Right forelimb (tissue), 1 donor: ENCODE data around the gene PAK5.

ENCODE experiments used
- DNase-seq: peaks from one replicate; pipeline ENCODE4 v3.0.0-alpha.2; 2018

PAK5 gene

DNA sequence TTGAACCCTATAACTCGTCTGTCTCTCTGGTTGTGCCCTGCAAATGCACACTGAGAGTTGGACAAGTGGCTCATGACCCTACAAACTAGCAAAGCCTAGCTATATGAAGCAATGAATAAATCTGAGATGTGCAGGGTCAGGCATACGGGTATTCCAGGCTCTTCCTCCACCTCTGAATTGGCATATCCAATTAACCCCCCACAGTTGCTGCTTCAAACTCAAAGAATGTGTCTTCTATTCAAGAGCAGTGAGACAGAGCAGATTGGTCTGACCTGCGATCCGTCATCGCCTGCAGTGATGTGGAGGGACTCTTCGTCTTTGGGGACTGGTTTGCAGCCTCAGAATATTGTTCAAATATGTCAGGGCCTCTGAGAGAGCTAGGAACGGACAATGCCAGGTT, 264.7 kb downstream of the PAK5 start:
- DNase-seq: no peak

DNA sequence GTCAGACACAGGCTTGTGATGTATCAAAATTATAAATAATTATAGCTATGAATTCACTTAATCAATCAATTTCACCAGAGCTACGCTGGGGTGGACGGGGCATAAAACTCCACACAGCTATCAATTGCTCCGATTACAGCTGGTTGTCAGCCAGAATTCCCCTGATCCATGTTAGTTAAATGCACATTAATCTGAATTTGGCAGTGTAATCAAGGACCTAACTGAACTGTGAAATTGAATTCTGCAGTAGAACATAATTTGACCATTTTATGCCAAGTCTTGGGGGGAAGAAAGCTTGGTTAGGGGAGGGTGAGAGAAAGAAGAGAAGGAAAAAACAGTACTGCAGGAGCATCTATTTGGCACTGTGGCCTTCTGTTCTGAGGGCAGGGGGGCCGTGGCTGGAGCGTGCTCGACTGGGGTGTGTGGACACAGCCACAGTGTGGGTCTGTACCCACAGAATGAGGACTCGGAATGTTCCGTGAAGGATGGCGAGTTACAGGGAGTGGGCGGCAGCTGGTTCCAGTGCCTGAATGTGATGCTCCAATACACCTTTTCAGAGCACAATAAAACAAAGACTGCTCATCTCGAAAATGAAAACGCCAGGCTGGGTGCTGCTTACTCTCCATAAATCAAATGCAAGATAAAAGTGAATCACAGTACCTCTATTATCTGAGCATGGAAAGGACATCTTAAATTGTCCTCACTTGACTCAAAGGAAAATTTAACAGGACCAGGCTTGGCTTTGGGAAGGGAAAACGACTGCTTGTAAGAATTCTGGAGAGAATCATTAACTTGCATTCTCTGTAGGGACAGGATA, 265.3 kb downstream of the PAK5 start:
- DNase-seq: no peak

DNA sequence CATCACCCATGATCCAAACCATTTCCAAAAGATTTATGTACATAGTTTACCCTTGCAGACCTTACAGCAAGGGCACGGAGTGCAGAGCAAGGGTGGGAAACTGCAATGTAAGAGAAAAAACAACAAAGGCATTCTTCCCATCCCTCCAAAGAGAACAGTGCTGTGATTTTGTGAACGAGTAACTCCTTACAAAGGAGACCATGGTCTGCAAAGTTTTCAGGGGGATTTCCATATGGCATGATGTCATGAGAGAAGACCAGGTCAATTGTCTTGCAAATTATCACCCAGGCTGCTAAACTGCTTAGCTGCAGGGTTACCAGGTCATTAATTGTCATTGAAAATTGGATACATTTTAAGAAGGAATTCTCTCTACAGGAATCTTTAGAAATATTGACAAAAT, 266.2 kb downstream of the PAK5 start:
- no peak for DNase-seq

DNA sequence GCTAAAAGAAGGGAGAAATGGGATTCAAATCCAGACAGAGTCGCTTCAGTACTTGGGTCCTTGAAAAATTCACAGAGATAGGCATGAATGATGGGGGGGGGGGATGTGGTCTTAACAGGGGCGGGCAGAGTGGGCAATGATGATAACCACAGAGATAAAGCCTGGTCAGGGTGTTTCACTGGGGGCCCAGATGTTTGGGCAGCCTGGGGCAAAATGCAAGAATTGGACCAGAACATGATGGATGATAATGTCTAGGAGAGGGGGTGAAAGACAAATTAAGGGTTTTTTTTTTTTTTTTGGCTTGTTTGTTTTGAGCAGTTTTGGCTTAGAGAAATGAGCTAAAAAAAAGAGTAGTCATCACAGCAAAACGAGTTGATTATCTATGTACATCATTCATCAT, 267.1 kb downstream of the PAK5 start:
- DNase-seq: no peak

DNA sequence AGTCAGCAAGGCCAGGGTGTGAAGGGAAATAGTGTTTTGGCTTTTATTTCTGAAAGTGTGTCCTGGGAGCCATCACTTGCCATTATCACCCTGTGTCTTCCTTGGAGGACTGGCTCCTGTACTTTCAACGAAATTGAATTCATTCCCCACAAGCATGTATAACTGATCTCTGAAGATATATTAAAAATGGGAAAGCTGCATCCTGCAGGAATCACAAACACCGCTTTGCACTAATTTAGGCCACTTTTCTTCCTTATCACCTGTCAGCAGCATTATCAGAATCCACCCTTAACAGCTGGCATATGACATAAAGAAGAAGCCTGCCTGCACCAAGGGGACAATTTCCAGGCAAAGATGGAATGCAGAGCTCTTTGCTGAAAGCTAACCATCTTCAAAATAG, 268.3 kb downstream of the PAK5 start:
- no peak for DNase-seq

DNA sequence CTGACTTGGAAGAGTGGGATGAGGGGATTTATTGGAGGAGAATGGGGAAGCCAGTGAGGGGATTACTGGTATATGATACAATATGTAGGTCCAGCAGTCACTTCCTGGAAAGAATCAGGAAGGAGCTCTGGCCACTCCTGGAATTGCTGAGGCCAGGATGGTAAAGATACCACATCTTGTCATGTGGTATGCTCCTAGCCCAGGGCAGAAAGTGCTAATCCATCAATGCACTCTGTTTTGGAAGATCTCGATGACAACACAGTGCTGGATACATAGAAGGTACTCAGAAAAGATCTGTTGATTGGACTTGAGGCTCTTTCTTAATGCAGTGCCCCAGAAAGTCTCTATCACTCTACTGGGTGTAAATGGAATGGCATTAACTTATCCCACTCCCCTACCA, 271.9 kb downstream of the PAK5 start:
- no peak for DNase-seq

DNA sequence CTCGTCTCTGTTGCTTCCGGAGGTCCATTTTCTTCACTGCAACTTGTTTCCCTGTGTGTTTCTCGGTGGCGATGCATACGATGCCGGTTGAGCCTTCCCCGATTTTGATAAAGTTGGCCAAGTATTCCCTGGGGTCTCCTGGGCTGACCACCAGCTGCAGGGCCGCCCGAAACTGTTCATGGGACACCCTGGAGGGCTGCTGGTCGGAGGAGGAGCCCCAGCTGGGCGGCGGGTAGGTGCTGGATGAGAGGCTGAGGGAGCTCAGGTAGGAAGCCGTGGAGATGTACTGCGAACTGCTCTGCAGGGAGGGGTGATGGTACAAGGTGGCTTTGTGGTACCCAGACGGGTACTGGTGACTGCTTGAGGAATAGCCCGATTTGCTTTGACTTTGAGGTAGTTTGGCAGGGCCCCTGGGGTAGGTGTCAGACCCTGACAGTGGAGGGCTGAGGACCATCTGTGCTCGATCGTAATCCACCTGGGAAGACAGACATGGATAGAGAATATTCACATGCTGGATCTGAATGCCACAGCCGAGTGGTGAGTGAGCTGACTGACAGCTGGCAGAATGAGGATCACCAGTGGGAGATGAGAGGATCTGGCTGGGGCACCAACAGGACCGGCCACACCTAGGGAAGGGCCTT, 272.8 kb downstream of the PAK5 start:
- DNase-seq: no peak

DNA sequence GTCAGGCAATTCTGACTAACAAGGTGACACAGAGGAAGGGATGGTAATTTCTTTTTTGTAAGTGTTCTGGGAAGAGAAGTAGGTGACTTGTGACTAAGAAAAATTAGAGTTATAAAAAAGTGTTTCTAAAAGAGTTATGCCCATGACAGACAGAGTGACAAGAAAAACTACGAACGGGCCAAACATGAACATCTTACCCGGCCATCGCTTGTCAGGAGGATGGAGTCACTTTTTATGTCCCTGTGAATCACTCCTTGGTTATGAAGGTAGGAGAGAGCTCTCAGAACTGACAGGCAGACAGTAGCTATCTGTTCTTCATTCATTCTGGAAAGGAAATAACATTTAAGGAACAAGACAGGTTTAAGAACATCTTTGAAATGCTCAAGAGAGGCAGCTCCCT, 281.5 kb downstream of the PAK5 start:
- no peak for DNase-seq

DNA sequence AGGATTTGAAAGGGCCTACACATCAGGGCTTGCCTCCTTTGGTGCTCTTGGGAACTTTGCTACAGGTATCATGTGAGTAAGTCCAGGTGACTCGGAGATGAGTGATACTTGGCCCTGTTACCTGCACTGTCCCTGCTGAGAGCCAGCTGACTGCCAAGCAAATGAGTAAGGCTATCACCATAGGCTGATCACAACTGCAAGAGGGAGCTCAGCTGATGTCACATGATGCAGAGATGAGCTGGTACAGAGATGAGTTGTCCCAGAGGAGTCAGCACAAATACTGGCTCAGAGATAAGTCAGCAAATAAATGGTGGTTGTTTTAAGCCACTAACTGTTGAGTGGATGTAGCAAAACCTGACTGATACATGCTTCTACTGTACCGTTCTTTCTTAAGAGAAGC, 283.1 kb downstream of the PAK5 start:
- DNase-seq: no peak

DNA sequence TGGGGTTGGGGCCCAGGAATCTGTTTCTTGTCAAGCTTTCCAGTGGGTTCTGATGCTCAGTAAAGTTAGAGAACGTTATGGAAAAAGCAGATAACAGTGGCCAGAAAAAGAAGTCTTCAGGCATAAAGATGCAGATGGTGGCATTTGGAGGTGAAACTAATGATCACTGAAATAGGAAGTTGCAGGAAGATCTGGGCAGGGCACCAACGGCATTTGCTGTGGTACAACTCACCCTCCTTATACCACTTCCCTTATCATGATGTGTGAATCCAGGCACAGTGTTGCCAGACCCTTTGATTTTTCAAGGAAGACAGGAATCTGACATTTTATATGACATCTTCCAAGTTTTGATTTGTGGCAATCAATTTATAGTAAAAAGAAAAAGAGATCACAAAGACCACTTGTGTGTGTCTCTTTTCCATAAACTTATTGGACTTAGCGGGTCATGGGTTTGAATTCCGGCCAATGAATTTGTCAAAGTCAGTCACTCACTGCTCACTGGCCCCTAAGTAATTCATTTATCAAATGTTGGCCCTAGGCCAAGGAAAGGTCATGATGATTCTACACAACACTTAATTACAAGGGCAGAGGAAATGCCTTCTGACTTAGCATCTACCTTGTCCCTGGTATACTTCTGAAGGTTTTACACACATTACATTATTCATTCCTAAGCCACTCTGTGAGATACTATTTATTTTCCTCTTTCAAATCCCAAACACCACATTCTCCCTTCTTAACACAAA, 286.9 kb downstream of the PAK5 start:
- DNase-seq: no peak

DNA sequence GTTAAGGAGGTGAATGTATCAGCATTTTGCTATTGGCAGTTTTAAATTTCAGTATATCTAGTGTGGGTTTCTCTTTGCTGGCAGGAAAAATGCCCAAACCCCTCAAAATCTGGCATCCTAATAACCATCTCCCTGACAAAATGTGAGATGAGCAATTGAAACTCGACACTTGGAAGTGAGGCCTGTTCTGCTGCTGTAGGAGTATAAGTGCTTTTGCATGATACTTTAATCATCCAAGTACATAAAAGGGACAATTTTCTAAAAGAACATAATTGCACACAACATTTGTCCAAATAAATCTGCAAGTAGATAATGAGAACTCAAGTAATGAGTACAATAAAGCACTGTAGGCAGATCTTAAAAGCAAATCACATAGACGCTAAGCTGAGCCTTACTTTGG, 288.0 kb downstream of the PAK5 start:
- DNase-seq: no peak

DNA sequence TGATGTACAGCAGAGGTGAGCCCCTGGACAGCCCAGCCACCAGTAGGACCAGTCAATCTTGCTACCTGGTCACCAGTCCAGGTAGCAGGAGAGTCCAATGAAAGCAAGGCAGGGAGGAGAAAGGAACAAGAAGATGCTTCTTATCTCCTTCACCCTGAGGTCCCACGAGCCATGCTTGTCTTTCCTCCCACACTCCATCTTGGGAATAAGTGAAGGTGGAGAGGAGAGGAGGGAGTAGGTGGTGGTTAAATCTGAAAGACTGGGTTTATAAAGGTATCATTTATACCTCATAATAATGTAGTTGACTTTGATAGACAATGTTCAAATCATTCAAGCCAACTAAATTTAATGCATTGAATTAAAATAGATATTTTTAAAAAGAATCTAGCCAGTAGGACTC, 288.6 kb downstream of the PAK5 start:
- DNase-seq: no peak

DNA sequence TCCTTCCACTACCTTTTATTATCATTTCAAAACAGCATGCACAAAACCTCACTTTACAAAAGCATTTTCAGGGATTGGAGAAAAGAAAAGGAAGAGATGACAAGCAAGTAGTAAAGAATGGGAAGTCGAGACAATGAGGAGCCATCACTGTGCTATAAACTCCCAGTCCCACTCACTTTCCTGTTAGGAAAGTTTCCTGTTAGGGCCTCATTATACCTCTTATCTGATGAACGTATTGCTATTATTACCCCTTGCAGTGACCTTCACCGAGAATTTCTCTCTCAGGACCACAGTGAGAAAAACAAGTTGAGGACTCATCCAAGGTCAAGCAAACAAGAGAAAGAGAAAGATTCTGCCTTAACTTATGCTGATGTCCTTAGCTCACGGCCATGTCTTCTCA, 295.7 kb downstream of the PAK5 start:
- DNase-seq: no peak

DNA sequence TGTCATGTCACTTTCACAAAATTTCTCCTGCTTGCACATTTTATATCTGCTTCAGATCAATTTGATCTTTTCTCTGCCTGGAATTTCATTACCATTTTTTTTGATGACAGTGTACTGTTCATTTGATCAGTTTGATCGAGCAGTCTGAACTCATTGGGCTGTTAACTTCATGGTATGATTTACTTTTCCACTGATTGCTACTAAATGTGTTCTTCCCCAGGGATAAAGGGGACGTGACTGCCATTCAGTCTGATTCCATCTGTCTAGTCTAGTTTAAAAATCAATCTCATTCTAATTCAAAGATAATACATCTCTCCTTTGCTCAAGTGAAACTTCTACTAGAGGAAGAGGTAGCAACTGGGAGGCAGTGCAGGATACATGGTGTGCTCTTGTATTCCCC, 303.4 kb downstream of the PAK5 start:
- no peak for DNase-seq

DNA sequence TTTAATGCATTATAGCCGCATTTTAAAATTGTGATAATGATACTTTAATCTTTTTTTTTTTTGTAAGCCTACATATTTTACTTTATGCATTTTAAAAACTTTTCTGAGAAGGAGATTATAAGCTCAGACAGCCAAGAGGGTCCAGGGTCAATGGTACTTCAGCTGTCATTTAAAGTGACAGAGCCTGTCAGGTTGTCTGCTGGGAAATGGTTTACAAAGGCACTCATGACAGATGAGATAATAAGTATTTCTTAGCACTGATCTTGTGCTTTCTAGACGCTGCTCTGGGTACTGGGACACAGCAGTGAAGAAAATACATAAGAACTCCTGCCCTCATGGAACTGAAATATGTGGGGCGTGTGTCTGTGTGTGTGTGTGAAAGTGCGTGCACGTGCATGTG, 304.9 kb downstream of the PAK5 start:
- DNase-seq: no peak

DNA sequence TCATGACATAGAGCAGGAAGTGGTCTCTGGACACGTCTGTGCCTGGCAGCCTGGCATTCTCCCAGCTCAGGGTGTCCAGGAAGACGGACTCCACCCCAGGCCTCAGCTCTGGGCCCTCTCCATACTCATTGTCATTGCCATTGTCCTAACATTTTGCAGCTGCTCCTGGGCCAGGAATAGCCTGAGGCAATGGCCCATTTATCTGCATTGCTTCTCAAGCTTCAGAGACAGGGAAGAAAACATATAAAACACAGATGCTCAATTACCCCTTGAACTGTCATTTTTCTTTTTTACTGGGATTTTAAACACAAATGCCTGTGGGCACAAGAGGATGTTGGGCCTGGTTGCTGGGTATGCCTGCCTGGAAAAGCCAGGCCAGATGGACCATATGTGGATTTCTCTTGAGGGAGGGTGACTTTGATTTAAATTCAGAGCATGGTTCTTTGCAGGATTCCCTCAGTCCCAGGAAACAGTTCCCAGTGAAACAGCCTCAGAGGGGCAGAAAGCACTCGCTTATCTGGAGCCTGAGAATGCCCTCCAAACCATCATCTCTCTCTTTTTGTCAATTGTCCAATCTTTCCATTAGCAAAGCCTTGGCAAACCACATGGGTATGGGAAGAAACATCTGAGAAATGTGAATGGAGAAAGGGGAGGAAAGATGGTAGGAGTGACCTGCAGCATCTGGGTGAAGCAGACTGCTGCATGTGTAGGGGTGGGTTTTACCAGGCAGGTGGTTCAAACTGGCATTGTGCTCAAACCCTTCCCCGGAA, 306.6 kb downstream of the PAK5 start:
- no peak for DNase-seq

DNA sequence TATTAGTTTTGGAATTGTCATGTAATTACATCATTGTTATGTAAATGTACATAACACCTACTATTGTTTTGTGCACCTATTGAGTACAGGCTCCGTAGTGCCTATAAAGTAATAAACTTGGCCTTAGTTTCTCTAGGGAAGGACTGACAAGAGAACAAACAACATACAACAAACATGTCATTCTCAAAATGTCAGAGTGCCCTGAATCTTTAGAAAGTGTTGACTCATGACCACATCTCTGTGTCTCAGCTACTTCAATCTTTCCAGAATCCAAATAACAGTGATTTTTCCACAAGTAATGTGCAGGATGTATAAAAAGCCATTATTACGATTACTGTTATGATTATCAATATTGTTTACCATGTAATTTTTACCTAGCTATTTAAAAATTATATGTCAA, 307.3 kb downstream of the PAK5 start:
- DNase-seq: no peak

DNA sequence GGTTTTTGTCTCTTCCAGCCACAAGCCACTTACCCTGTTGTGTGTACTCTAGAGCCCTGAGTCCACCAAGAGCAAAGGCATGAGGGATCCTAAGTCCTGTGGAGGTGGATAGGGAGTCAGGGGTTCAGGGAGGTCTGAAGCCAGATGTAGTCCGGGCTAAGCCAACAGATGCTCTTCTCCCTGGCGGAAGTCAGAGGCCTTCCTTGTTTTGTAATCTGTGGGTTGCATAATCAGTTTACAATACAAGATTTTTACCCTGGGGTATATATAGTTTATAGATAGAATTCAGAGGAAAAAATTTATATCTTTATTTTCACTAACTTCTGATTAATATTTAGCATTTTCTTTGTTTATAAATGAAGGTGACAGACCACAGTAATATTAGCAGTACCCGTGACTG, 315.2 kb downstream of the PAK5 start:
- DNase-seq: no peak

DNA sequence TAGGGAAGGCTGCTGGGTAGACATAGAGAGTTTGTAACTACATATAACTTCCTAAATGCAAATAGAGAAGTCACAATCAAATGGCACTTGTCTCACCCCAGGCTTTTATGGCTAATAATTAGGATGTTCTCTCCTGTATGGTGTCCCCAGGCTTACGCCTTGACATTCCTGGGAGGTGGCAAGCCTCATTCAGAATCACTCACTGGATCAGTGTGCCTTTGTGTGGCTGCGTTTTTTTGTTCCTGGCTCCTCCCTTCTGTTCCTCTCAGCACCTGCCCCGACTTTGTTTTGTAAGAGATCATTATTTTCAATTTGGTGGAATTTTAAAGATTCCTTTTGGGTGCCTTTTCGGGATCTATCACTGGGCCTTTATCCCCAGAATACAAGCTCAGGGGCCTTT, 318.8 kb downstream of the PAK5 start:
- DNase-seq: no peak

DNA sequence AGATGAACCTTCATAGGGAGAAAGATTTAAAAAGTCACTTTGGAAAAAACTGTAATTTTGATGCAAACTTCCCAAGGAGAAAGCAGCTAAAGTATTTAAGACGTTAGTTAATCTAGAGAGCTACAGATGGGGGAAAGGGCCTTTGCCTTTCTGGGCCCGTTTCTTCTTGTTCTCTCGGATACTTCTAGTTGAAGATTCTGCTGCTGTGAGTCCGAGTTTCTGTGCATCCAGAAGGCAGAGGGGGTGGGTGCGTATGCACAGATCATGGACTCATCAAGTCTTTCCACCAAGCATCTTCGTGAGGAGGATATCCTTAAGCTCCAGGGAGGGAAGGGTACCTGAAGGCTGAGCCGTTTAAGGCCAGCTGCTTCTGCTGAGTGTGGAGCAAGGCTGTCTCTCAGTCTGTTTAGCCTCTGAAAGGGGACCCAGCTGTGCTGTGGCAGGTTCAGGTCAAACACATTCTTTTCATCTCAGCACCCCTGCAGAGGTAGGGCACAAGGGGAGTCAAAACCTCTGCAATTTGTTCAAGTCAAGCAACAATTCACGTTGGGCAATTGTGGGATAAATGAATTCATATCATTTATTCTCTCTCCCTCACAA, 320.2 kb downstream of the PAK5 start:
- no peak for DNase-seq

DNA sequence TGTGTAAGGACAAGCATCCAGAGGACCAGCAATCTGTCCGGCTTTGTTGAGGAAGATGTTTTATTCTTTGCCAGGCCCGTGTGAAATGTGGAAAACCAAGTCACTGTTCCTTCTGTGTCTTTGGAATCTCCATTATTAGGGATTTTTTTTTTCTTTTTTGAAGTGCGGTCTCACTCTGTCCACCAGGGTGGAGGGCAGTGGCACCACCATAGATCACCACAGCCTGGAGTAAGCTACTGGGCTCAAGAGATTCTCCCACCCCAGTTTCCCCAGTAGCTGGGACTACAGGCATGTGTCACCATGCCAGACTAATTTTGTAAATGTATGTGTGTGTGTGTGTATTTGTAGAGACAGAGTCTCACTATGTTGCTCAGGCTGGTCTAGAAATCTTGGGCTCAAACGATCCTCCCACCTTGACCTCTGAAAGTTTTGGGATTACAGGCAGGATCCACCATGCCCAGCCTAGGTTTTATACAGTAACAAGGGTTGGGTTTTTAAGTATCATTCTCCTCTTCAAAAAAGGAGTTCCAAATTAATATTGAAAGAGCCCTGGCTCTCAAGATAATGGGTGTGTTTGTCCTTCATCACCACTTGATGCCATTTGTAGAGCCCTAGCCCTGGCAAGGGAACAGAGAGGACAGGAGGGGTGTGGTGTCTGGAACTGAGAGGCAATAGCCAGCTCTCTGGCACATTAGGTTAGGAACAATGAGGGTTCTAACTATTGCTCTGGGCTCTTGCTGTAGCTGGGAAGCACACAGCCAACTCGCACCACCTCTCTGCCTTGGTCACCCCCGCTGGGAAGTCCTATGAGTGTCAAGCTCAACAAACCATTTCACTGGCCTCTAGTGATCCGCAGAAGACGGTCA, 321.3 kb downstream of the PAK5 start:
- DNase-seq: no peak
